Amniotic epithelial cell (primary cell): ENCODE data around the gene PRPSAP2.
A peak's percentile ranks its signal among the peaks of the same experiment; 100 is the strongest.
"Not testable (repeated sequence)": the region's sequence is repeated elsewhere in the genome, so short reads cannot be mapped to it uniquely, and the experiment has no call there.

Source experiments
- DNase-seq: peaks from one replicate; pipeline ENCODE4 v3.0.0-alpha.2; 2010; ENCODE audit warnings: low read depth

PRPSAP2 gene

GRCh38 chr17:18889658-18890057 lies 31.7 kb downstream of the PRPSAP2 start:
- DNase-seq = no peak

GRCh38 chr17:18891541-18891940 lies 33.6 kb downstream of the PRPSAP2 start:
- no peak for DNase-seq

GRCh38 chr17:18896146-18896545 lies 38.2 kb downstream of the PRPSAP2 start:
- peak; percentile 71 for DNase-seq

- no peak for DNase-seq
Measured at GRCh38 chr17:18896947-18897346, 39.0 kb downstream of the PRPSAP2 start.

- DNase-seq = no peak
Measured at GRCh38 chr17:18904482-18904881, 46.6 kb downstream of the PRPSAP2 start.

- no peak for DNase-seq
Measured at GRCh38 chr17:18905226-18905625, 47.3 kb downstream of the PRPSAP2 start.

- DNase-seq = peak; percentile 19
Measured at GRCh38 chr17:18910326-18910725, 52.4 kb downstream of the PRPSAP2 start.

- no peak for DNase-seq
Measured at GRCh38 chr17:18910881-18911280, 53.0 kb downstream of the PRPSAP2 start.

- no peak for DNase-seq
Measured at GRCh38 chr17:18916816-18917500, 59.0 kb downstream of the PRPSAP2 start.

GRCh38 chr17:18917506-18918032 lies 59.6 kb downstream of the PRPSAP2 start:
- DNase-seq = peak; percentile 55

- no peak for DNase-seq
Measured at GRCh38 chr17:18919963-18920362, 62.0 kb downstream of the PRPSAP2 start.

- DNase-seq = peak; percentile 7
Measured at GRCh38 chr17:18920911-18921441, 63.0 kb downstream of the PRPSAP2 start.

- DNase-seq = no peak
Measured at GRCh38 chr17:18921485-18921884, 63.6 kb downstream of the PRPSAP2 start.

GRCh38 chr17:18921912-18922451 lies 64.1 kb downstream of the PRPSAP2 start:
- peak; percentile 47 for DNase-seq

- not testable (repeated sequence) for DNase-seq
Measured at GRCh38 chr17:18922596-18922995, 64.7 kb downstream of the PRPSAP2 start.

GRCh38 chr17:18925187-18925586 lies 67.3 kb downstream of the PRPSAP2 start:
- DNase-seq = no peak

- no peak for DNase-seq
Measured at GRCh38 chr17:18928628-18929125, 70.7 kb downstream of the PRPSAP2 start.

GRCh38 chr17:18932360-18933055 lies 74.6 kb downstream of the PRPSAP2 start:
- DNase-seq = no peak

GRCh38 chr17:18933102-18934058 lies 75.4 kb downstream of the PRPSAP2 start:
- DNase-seq = no peak

GRCh38 chr17:18937981-18938691 lies 80.2 kb downstream of the PRPSAP2 start:
- no peak for DNase-seq

GRCh38 chr17:18938692-18939023 lies 80.7 kb downstream of the PRPSAP2 start:
- no peak for DNase-seq
